Coronary artery (tissue), 2 donors: Measurements from ENCODE around the gene MMP28.

Experiments used
- DNase-seq: peaks from one replicate; pipeline ENCODE4 v3.0.0-alpha.2; 2017; ENCODE audit warnings: low spot score
- H3K27ac ChIP-seq, 2 donors: fragments of 200-600 bp; sonication (generic); one replicate each; pipeline ENCODE4 v1.5.1; 2016 to 2019
- H3K4me3 ChIP-seq: fragments of 200-600 bp; sonication (generic); 2 replicates; pipeline ENCODE4 v1.5.1; 2016; ENCODE audit warnings: mild to moderate bottlenecking, moderate library complexity
- CTCF ChIP-seq: fragments of 200-600 bp; sonication (generic); IDR thresholded peaks from one replicate; pipeline ENCODE4 v1.5.1; 2019; ENCODE audit warnings: antibody characterized with exemption

Gene MMP28

GRCh38 chr17:35731917-35732805 lies 63.3 kb downstream of the MMP28 start:
- no peak overlapping the region for H3K27ac ChIP-seq
- TF ChIP-seq CTCF = no peak
- peak overlapping the region; percentile 84 for H3K4me3 ChIP-seq
- DNase-seq = no peak

GRCh38 chr17:35731239-35731916 lies 64.1 kb downstream of the MMP28 start, which contains the start of gene RASL10B:
TSS of gene RASL10B (plus strand) at chr17:35731639. CDS start at chr17:35735185, 3,546 bp downstream.
- Histone ChIP-seq H3K27ac (no peak within 1 kb of the TSS), H3K4me3 (peak within 1 kb of the TSS; percentile 84)
- DNase-seq = no peak
- TF ChIP-seq CTCF = no peak

- Histone ChIP-seq H3K4me3 (no peak overlapping the region), H3K27ac (no peak overlapping the region)
- DNase-seq = no peak
- TF ChIP-seq CTCF = no peak
Measured at GRCh38 chr17:35730400-35731005, 64.9 kb downstream of the MMP28 start.

GRCh38 chr17:35729405-35729833 lies 66.0 kb downstream of the MMP28 start:
- no peak for TF ChIP-seq CTCF

DNA sequence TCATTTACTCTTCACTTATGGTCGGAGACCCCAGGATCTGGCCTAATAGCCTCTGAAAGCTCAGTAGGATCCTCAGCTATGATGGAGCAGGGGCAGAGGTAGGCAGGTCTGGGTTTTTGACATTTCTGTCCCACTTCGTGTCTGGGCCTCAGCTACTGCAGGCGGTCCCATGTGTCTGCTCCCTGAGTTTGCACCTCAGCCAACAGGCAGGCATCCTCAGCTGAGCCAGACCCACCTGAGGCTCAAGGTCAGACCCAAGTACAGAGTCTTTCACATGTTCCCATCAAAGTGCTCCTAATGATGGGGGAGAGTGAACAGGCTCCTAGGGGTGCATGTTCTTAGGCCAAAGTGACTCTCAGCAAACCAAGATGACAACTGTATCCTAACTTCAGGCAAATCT lies 66.9 kb downstream of the MMP28 start:
- Histone ChIP-seq H3K4me3 (no peak overlapping the region), H3K27ac (no peak overlapping the region)
- no peak for DNase-seq
- no peak for TF ChIP-seq CTCF

More at GRCh38 chr17:35729405-35729833, 66.0 kb downstream of the MMP28 start:
- no peak overlapping the region for H3K4me3 ChIP-seq
- DNase-seq = no peak
- H3K27ac ChIP-seq = no peak overlapping the region

DNA sequence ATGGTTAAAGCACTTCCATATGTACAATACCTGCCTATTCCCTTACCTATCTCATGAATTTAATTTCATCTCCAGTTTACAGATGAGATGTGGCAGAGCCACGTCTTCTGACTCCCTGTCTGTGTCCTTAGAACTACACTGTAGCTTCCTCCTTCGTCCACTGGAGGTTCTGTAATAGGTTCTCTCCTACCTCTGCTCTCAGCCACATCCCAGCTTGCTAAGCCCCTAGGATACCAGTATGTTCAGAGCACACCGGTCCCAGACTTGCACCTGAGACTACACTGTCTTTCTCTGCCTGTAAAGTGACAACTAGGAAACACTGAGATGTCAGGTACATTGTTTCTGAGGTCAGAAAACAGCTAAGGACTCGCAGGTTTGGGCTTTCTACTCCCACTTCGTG lies 67.8 kb downstream of the MMP28 start:
- no peak overlapping the region for H3K4me3 ChIP-seq
- DNase-seq = no peak
- H3K27ac ChIP-seq = no peak overlapping the region
- TF ChIP-seq CTCF = no peak
